Measurements from ENCODE around the gene CHRNB1. TPM values are rescaled to one million over a fixed set of nuclear protein-coding genes. Genes with fewer than 3 reads are reported as not detected.

The CHRNB1 gene
- total RNA-seq, 4 donors from 2014 or later, result 7.8 to 16.0 (median 13.6) TPM

DNA sequence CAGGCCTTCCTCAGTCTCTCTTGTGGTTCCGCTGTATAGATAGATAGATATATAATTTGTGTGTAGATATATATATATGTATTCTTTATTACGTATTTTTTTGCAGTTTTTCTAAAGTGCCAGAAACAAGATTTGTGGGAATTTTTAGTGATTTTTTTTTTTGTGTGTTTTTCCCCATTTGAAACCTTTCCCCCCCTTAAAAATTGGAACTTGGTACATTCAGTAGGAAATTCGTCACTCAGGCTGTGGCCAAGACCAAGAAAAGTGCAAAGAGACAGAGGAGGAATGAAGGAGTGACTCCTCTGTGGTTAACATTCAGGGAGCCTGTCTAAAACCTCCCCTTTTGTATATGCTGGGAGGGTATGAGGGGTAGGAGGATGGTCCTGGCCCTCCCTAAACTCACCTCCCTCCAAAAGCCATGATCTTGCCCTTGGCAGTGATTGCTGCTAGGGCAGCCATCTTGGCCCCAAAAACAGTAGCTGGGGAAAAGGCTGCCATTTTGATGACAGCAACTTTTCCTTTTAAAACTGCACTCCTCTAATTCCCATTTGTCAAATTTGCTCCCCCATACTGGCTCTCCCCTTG, 15.2 kb downstream of the CHRNB1 start:
- intact Hi-C loops (cut with DNase I; ENCODE audit: low total_unique reads), result no loop called here
- 74% methylated on average over 3 of the region's 3 CpGs for WGBS, 2 donors
- no peak overlapping the region for H3K4me3 ChIP-seq (ENCODE audit: low read depth, poor library complexity, severe bottlenecking)
- no peak for DNase-seq (ENCODE audit: low spot score in 2 of 2)
- TF ChIP-seq, protein P1, sequence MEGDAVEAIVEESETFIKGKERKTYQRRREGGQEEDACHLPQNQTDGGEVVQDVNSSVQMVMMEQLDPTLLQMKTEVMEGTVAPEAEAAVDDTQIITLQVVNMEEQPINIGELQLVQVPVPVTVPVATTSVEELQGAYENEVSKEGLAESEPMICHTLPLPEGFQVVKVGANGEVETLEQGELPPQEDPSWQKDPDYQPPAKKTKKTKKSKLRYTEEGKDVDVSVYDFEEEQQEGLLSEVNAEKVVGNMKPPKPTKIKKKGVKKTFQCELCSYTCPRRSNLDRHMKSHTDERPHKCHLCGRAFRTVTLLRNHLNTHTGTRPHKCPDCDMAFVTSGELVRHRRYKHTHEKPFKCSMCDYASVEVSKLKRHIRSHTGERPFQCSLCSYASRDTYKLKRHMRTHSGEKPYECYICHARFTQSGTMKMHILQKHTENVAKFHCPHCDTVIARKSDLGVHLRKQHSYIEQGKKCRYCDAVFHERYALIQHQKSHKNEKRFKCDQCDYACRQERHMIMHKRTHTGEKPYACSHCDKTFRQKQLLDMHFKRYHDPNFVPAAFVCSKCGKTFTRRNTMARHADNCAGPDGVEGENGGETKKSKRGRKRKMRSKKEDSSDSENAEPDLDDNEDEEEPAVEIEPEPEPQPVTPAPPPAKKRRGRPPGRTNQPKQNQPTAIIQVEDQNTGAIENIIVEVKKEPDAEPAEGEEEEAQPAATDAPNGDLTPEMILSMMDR (IDR thresholded peaks at IDR 0.05), result no peak
- no peak for TF ChIP-seq POLR2A (IDR thresholded peaks at IDR 0.05)

DNA sequence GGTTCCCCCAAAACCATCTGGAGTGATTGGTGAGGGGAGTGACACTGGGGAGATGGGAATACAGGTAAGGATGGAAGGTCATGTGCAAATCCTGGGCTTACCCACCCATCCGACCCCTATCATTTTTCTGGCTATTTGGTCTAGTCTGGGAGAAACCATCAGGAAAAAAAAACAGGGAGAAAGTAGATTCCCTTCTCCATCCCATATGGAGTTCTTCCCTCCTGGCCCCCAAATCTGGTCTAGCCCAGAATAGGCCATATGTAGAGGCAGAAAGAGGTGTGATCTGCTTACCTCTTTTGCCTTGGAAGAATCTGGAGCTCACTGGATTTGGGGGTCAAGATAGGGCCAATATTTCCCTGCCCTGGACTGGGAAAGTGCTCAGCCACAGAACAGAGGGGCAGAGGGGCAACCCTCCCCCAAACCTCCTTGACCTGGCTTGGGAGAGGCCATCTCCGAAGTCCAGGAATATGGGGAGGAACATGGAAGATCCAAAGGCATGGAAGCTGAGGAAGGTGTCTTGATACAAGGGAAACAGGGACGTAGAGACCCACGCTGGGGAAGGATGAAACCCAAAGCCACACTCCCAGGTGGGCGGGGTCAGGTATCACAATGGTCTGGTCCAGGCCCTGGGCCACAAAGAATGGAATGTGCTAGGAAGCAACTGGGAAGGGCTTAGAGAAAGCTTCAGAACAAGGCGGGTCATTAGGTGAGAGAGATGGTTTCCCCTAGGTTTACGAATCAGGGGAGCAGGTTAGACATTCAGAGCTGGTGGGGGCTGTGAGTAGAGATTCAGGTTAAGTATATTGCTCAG, 16.2 kb downstream of the CHRNB1 start:
- 93 to 98% methylated on average over 7 of the region's 7 CpGs for WGBS, 2 donors
- intact Hi-C loops (cut with DNase I; ENCODE audit: low total_unique reads), result no loop called here
- DNase-seq (ENCODE audit: low spot score in 2 of 2), result no peak
- no peak for TF ChIP-seq POLR2A (IDR thresholded peaks at IDR 0.05)
- TF ChIP-seq, protein P1 (IDR thresholded peaks at IDR 0.05), result no peak
- H3K4me3 ChIP-seq (ENCODE audit: low read depth, poor library complexity, severe bottlenecking), result no peak overlapping the region

DNA sequence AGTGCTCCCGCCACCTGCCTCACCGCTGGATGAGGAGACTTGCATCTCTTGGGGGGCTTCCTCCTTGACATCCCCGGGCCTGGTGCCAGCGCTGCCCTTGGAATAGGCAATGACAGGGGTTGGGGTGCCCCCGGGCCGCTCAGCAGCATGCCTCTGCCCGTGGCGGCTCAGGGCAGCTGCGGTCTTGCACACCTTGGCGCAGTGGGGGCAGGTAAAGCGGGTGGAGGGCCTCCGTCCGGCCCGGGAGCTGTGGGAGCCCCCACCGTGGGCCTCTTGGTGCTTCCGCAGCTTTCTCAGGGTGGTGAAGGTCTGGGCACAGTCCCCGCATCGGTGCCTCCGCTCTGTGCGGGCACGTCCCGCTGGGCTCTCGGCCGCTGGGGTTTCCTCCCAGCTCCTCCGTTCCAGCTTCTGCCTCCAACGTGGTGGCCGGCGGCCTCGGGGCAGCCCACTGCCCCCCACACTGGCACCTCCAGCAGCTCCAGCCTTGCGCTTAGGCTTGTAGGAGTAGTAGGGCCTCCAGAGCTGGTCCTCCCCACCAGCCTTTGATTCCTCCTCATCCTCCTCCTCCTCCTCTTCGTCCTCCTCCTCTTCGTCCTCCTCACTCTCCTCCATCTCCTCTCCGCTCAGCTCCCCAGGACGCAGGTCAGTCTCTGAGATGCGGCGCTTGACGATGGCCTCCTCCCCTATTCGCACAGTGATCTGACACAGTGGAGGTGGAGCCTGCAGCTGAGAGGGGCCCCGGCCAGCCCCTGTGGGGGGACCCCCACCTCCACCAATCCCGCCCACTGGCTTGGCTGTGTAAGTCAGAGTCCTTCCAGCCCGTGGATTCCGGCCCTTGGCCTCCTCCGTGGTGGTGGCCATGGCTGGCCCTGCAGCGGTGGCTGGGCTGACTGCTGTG, 17.9 kb downstream of the CHRNB1 start:
- H3K4me3 ChIP-seq (ENCODE audit: low read depth, poor library complexity, severe bottlenecking), result no peak overlapping the region
- WGBS, 2 donors, result 84 to 87% methylated on average over 21 to 31 of the region's 44 CpGs
- TF ChIP-seq, protein P1 (IDR thresholded peaks at IDR 0.05), result no peak
- TF ChIP-seq POLR2A (IDR thresholded peaks at IDR 0.05), result no peak
- intact Hi-C loops (cut with DNase I; ENCODE audit: low total_unique reads), result no loop called here
- DNase-seq (ENCODE audit: low spot score in 2 of 2), result no peak

DNA sequence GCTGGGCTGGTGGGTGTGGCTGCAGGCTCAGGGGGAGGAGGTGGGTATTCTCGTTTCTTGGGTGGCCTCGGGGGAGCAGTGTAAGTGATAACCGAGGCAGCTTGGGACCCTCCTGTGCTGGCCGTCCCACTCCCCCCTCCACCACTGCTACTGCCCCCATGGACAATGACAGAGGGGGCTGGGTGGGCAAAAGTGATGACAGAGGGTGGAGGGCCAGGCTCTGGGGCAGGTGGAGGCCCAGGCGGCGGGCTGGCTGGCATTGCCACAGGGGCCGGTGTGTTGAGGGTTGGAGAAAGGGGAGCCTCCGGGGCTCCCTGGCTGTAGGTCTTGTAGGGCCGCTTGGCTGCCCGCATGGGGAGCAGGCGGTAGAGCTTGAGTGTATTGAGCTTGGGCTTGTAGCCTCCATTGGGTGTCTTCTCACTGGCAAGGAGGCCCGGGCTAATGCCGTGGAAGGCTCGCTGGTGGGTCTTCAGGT, 18.5 kb downstream of the CHRNB1 start:
- no peak for DNase-seq (ENCODE audit: low spot score in 2 of 2)
- WGBS, 2 donors, result 86 to 87% methylated on average over 12 to 14 of the region's 14 CpGs
- H3K4me3 ChIP-seq (ENCODE audit: low read depth, poor library complexity, severe bottlenecking), result no peak overlapping the region
- TF ChIP-seq, protein P1 (IDR thresholded peaks at IDR 0.05), result no peak
- no peak for TF ChIP-seq POLR2A (IDR thresholded peaks at IDR 0.05)
- intact Hi-C loops (cut with DNase I; ENCODE audit: low total_unique reads), result no loop called here

DNA sequence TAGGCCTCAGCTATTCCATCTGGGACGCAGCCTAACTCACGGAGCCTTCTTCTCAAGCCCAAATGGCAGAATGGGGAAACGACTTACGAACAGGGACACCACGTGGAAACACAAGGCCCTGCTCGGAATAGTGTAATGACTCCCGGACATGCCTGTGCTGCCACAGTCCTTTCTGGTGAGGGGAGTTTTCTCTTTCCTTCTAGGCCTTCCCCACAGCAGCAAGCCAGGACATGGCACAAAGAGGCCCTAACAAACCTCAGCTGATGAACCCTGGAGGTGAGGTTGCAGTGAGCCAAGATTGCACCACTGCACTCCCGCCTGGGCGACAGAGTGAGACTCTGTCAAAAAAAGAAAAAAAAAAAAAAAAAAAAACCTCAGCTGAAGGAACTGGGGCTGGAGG, 19.2 kb downstream of the CHRNB1 start:
- DNase-seq (ENCODE audit: low spot score in 2 of 2), result no peak
- TF ChIP-seq, protein P1 (IDR thresholded peaks at IDR 0.05), result no peak
- no peak for TF ChIP-seq POLR2A (IDR thresholded peaks at IDR 0.05)
- WGBS, 2 donors, result 41 to 56% methylated on average over 9 of the region's 9 CpGs
- no peak overlapping the region for H3K4me3 ChIP-seq (ENCODE audit: low read depth, poor library complexity, severe bottlenecking)
- intact Hi-C loops (cut with DNase I; ENCODE audit: low total_unique reads), result no loop called here

Measured in lower leg skin (tissue), 4 donors.